Central memory CD4-positive, alpha-beta T cell (primary cell): ENCODE measurements around the gene CRACR2A.

Experiments
- DNase-seq: peaks from one replicate; pipeline ENCODE4 v3.0.0; 2022

CRACR2A gene

GRCh38 chr12:3723916-3724805 lies 28.7 kb downstream of the CRACR2A start:
- no peak for DNase-seq

GRCh38 chr12:3722368-3722767 lies 30.5 kb downstream of the CRACR2A start:
- no peak for DNase-seq

GRCh38 chr12:3720772-3721171 lies 32.1 kb downstream of the CRACR2A start:
- no peak for DNase-seq

GRCh38 chr12:3718100-3718499 lies 34.8 kb downstream of the CRACR2A start:
- DNase-seq: no peak

- no peak for DNase-seq
These were observed 35.5 kb downstream of the CRACR2A start for GRCh38 chr12:3717283-3717898.

- DNase-seq: no peak
These were observed 36.9 kb downstream of the CRACR2A start for GRCh38 chr12:3715999-3716398.

GRCh38 chr12:3713947-3714346 lies 39.0 kb downstream of the CRACR2A start:
- DNase-seq: no peak

- DNase-seq: no peak
These were observed 39.4 kb downstream of the CRACR2A start for GRCh38 chr12:3713483-3713882.

GRCh38 chr12:3712209-3712992 lies 40.5 kb downstream of the CRACR2A start:
- DNase-seq: no peak

- DNase-seq: no peak
These were observed 47.6 kb downstream of the CRACR2A start for GRCh38 chr12:3705354-3705675.

GRCh38 chr12:3704512-3705353 lies 48.2 kb downstream of the CRACR2A start:
- DNase-seq: no peak

- DNase-seq: no peak
These were observed 52.0 kb downstream of the CRACR2A start for GRCh38 chr12:3700861-3701260.

- DNase-seq: no peak
These were observed 54.5 kb downstream of the CRACR2A start for GRCh38 chr12:3698218-3698974.

- no peak for DNase-seq
These were observed 55.5 kb downstream of the CRACR2A start for GRCh38 chr12:3697311-3697870.

- no peak for DNase-seq
These were observed 58.2 kb downstream of the CRACR2A start for GRCh38 chr12:3694673-3695072.

GRCh38 chr12:3692616-3693365 lies 60.1 kb downstream of the CRACR2A start:
- no peak for DNase-seq

- DNase-seq: no peak
These were observed 66.4 kb downstream of the CRACR2A start for GRCh38 chr12:3686463-3686862.

GRCh38 chr12:3685830-3686229 lies 67.1 kb downstream of the CRACR2A start:
- DNase-seq: no peak

- no peak for DNase-seq
These were observed 68.4 kb downstream of the CRACR2A start for GRCh38 chr12:3684449-3685051.

GRCh38 chr12:3683670-3684069 lies 69.2 kb downstream of the CRACR2A start:
- DNase-seq: no peak
